ENCODE results near the gene AOPEP. TPM values are rescaled to one million over a fixed set of nuclear protein-coding genes. Genes with fewer than 3 reads are reported as not detected.

AOPEP gene
- total and polyA plus RNA-seq, 4 donors = 29.0 to 121 (median 60.0) TPM

DNA sequence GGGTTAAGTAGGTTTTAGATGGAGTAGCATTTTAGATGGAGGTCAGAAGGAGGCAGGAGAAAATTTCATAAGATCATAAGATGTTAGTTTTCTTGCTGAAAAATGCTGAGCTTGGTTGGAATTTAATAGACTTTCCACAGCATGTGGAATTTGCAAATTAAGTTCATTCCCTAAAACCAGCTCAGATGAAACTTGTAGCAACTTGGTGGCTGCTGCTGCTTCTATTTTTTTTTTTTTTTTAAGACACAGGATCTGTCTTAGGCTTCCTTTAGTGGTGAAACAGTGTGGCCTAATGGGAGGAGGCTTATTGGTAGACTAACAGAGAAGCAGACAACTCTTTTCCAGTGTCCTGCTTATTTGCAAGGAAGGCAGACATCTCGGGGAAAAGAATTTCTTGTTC, 154.5 kb downstream of the AOPEP start:
- peak in 1 of 3 donors; percentile 39 for DNase-seq
- no peaks in the 10 kb centered on the region for H3K9me3 ChIP-seq (ENCODE audit: control insufficient read depth in 4 of 4, insufficient read depth in 3 of 4, low read length in 3 of 4)
- H3K36me3 ChIP-seq (ENCODE audit: control insufficient read depth in 4 of 4, insufficient read depth in 4 of 4, low read length in 4 of 4) = no peaks in the 10 kb centered on the region
- H3K27me3 ChIP-seq (ENCODE audit: control insufficient read depth in 3 of 3, insufficient read depth in 3 of 3, low read length in 2 of 3) = no peaks in the 10 kb centered on the region
- TF ChIP-seq, protein P1, sequence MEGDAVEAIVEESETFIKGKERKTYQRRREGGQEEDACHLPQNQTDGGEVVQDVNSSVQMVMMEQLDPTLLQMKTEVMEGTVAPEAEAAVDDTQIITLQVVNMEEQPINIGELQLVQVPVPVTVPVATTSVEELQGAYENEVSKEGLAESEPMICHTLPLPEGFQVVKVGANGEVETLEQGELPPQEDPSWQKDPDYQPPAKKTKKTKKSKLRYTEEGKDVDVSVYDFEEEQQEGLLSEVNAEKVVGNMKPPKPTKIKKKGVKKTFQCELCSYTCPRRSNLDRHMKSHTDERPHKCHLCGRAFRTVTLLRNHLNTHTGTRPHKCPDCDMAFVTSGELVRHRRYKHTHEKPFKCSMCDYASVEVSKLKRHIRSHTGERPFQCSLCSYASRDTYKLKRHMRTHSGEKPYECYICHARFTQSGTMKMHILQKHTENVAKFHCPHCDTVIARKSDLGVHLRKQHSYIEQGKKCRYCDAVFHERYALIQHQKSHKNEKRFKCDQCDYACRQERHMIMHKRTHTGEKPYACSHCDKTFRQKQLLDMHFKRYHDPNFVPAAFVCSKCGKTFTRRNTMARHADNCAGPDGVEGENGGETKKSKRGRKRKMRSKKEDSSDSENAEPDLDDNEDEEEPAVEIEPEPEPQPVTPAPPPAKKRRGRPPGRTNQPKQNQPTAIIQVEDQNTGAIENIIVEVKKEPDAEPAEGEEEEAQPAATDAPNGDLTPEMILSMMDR (IDR thresholded peaks at IDR 0.05; ENCODE audit: control extremely low read depth, extremely low read depth) = no peak
- peak overlapping the region in 1 of 2 donors; percentile 53 for H3K27ac ChIP-seq (ENCODE audit: low read depth in 1 of 2, low read length in 1 of 2)
- ATAC-seq (ENCODE audit: insufficient read depth, low FRiP score) = no peak
- H3K9ac ChIP-seq (ENCODE audit: insufficient read depth in 1 of 2, low read length in 2 of 2) = no peak overlapping the region
- 85 to 97% methylated on average over 1 of the region's 1 CpG for WGBS, 2 donors
- H3K4me1 ChIP-seq (ENCODE audit: control insufficient read depth in 5 of 5, insufficient read depth in 5 of 5, low read length in 5 of 5) = peaks cover 4 to 51% (median 21%) of the 10 kb centered on the region in 5 donors
- no peak overlapping the region for H3K4me3 ChIP-seq

DNA sequence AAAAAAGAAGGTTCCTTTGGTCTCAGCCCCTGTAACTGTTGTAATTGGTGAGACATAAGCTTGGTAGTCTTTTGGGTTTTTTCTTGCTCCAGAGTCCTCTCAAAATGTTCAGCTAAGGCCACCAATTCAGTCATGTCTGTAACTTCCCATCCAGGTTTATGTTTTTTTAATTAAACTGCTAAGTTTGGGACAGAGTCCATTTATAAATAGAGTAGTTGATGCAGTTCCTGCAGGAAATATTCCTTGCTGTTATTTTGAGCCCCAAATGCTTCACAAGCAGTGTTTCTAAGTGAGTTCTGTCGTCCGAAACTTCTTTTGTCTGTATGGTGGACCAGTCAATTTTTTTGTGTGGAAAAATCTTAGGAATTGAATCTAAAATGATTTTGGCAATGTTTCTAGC, 155.0 kb downstream of the AOPEP start:
- Histone ChIP-seq H3K9ac (ENCODE audit: insufficient read depth in 1 of 2, low read length in 2 of 2) (no peak overlapping the region), H3K27me3 (ENCODE audit: control insufficient read depth in 3 of 3, insufficient read depth in 3 of 3, low read length in 2 of 3) (no peaks in the 10 kb centered on the region), H3K4me1 (ENCODE audit: control insufficient read depth in 5 of 5, insufficient read depth in 5 of 5, low read length in 5 of 5) (peaks cover 4 to 56% (median 23%) of the 10 kb centered on the region in 5 donors), H3K4me3 (no peak overlapping the region), H3K9me3 (ENCODE audit: control insufficient read depth in 4 of 4, insufficient read depth in 3 of 4, low read length in 3 of 4) (no peaks in the 10 kb centered on the region), H3K27ac (ENCODE audit: low read depth in 1 of 2, low read length in 1 of 2) (peak overlapping the region in 1 of 2 donors; percentile 53), H3K36me3 (ENCODE audit: control insufficient read depth in 4 of 4, insufficient read depth in 4 of 4, low read length in 4 of 4) (no peaks in the 10 kb centered on the region)
- TF ChIP-seq, protein P1 (IDR thresholded peaks at IDR 0.05; ENCODE audit: control extremely low read depth, extremely low read depth) = no peak
- no peak for ATAC-seq (ENCODE audit: insufficient read depth, low FRiP score)
- WGBS, 2 donors = 80 to 85% methylated on average over 2 of the region's 2 CpGs
- no peak for DNase-seq

DNA sequence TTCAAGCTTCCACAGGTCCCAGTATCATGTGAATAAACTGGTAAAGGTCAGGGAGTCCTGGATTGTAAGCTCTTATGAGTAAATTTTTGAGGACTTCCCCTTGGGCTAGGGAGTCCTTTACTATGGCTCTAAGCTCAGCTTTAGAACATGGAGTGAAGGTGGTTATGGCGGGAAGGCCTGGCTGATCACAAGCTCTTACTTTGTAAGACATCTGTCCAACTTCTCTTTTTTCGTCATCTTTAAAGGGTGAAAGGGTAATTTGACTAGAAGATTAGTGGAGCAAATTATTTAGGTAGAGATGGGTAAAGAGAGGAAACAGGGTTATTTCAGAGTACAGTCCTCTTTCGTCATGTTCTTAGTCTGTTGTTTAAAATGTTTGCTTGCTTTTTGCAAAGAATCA, 155.4 kb downstream of the AOPEP start:
- DNase-seq = no peak
- no peak overlapping the region for H3K4me3 ChIP-seq
- TF ChIP-seq, protein P1 (IDR thresholded peaks at IDR 0.05; ENCODE audit: control extremely low read depth, extremely low read depth) = no peak
- 69 to 82% methylated on average over 3 of the region's 3 CpGs for WGBS, 2 donors
- no peak for ATAC-seq (ENCODE audit: insufficient read depth, low FRiP score)
- H3K27me3 ChIP-seq (ENCODE audit: control insufficient read depth in 3 of 3, insufficient read depth in 3 of 3, low read length in 2 of 3) = no peaks in the 10 kb centered on the region
- no peak overlapping the region for H3K9ac ChIP-seq (ENCODE audit: insufficient read depth in 1 of 2, low read length in 2 of 2)
- H3K27ac ChIP-seq (ENCODE audit: low read depth in 1 of 2, low read length in 1 of 2) = no peak overlapping the region
- no peaks in the 10 kb centered on the region for H3K36me3 ChIP-seq (ENCODE audit: control insufficient read depth in 4 of 4, insufficient read depth in 4 of 4, low read length in 4 of 4)
- H3K4me1 ChIP-seq (ENCODE audit: control insufficient read depth in 5 of 5, insufficient read depth in 5 of 5, low read length in 5 of 5) = peaks cover 4 to 57% (median 23%) of the 10 kb centered on the region in 5 donors
- H3K9me3 ChIP-seq (ENCODE audit: control insufficient read depth in 4 of 4, insufficient read depth in 3 of 4, low read length in 3 of 4) = no peaks in the 10 kb centered on the region
